GM18505 (cell line): Measurements from ENCODE around the gene TMLHE.
"Not testable (repeated sequence)": the region's sequence is repeated elsewhere in the genome, so short reads cannot be mapped to it uniquely, and the experiment has no call there.

Source experiments
- ATAC-seq: cut with Tn5 transposase; IDR thresholded peaks from one replicate; pipeline ENCODE4 v1.9.1; 2021; ENCODE audit not compliant: unreplicated experiment
- POLR2A ChIP-seq: IDR thresholded peaks from 4 replicates; pipeline ENCODE4 v1.6.1; 2011; ENCODE audit warnings: borderline replicate concordance; ENCODE audit not compliant: insufficient read depth, insufficient read length; ENCODE audit errors: extremely low read depth

TMLHE gene

GRCh38 chrX:155612312-155613224 lies at the start of gene TMLHE, which contains the start of gene SPRY3:
Gene TMLHE (minus strand): TSS chrX:155612952. CDS start chrX:155545276, 67,676 bp downstream.
Gene SPRY3 (plus strand): TSS chrX:155612586.
- TF ChIP-seq POLR2A, result peak; percentile 68
- ATAC-seq, result peak; percentile 81

GRCh38 chrX:155662282-155662681 lies 49.5 kb upstream of the TMLHE start:
- TF ChIP-seq POLR2A, result no peak
- ATAC-seq, result no peak

GRCh38 chrX:155645180-155645579 lies 32.4 kb upstream of the TMLHE start:
- no peak for TF ChIP-seq POLR2A
- no peak for ATAC-seq

GRCh38 chrX:155643240-155643639 lies 30.5 kb upstream of the TMLHE start:
- no peak for TF ChIP-seq POLR2A
- ATAC-seq, result no peak

- not testable (repeated sequence) for ATAC-seq
Measured at GRCh38 chrX:155641371-155641770, 28.6 kb upstream of the TMLHE start.

- TF ChIP-seq POLR2A, result no peak
- no peak for ATAC-seq
Measured at GRCh38 chrX:155637714-155638113, 25.0 kb upstream of the TMLHE start.

GRCh38 chrX:155635019-155635418 lies 22.3 kb upstream of the TMLHE start:
- not testable (repeated sequence) for ATAC-seq

- peak; percentile 59 for ATAC-seq
- TF ChIP-seq POLR2A, result no peak
Measured at GRCh38 chrX:155632431-155633100, 19.8 kb upstream of the TMLHE start.

- ATAC-seq, result not testable (repeated sequence)
Measured at GRCh38 chrX:155620110-155620509, 7.4 kb upstream of the TMLHE start.

- ATAC-seq, result no peak
- TF ChIP-seq POLR2A, result no peak
Measured at GRCh38 chrX:155615938-155616337, 3.2 kb upstream of the TMLHE start.

- ATAC-seq, result no peak
- TF ChIP-seq POLR2A, result no peak
Measured at GRCh38 chrX:155613927-155614559, 1.3 kb upstream of the TMLHE start.

GRCh38 chrX:155611302-155611701 lies 1.4 kb downstream of the TMLHE start:
- ATAC-seq, result no peak
- TF ChIP-seq POLR2A, result no peak

- no peak for ATAC-seq
- TF ChIP-seq POLR2A, result no peak
Measured at GRCh38 chrX:155592981-155593380, 19.8 kb downstream of the TMLHE start.

- TF ChIP-seq POLR2A, result no peak
- no peak for ATAC-seq
Measured at GRCh38 chrX:155592331-155592730, 20.4 kb downstream of the TMLHE start.
